ENCODE data around the gene SPATA20. TPM values are rescaled to one million over a fixed set of nuclear protein-coding genes. Genes with fewer than 3 reads are reported as not detected.

Gene SPATA20
- total RNA-seq, 1 donor from 2014 or later = 70.2 TPM

- no peak for DNase-seq (ENCODE audit: low read depth)
- no peak overlapping the region for H3K4me3 ChIP-seq (ENCODE audit: low read depth, low read length)
- TF ChIP-seq CTCF (conservative IDR thresholded peaks at IDR 0.05; ENCODE audit: low read depth, low read length) = no peak
These were observed 41.5 kb downstream of the SPATA20 start for GRCh38 chr17:50588391-50589049.

GRCh38 chr17:50589095-50589705 lies 42.2 kb downstream of the SPATA20 start:
- DNase-seq (ENCODE audit: low read depth) = peak; percentile 31
- H3K4me3 ChIP-seq (ENCODE audit: low read depth, low read length) = no peak overlapping the region
- TF ChIP-seq CTCF (conservative IDR thresholded peaks at IDR 0.05; ENCODE audit: low read depth, low read length) = no peak

GRCh38 chr17:50590946-50591737 lies 44.2 kb downstream of the SPATA20 start:
- H3K4me3 ChIP-seq (ENCODE audit: low read depth, low read length) = no peak overlapping the region
- no peak for DNase-seq (ENCODE audit: low read depth)
- TF ChIP-seq CTCF (conservative IDR thresholded peaks at IDR 0.05; ENCODE audit: low read depth, low read length) = no peak

- no peak overlapping the region for H3K4me3 ChIP-seq (ENCODE audit: low read depth, low read length)
- no peak for DNase-seq (ENCODE audit: low read depth)
- no peak for TF ChIP-seq CTCF (conservative IDR thresholded peaks at IDR 0.05; ENCODE audit: low read depth, low read length)
These were observed 46.3 kb downstream of the SPATA20 start for GRCh38 chr17:50593321-50593720.

DNA sequence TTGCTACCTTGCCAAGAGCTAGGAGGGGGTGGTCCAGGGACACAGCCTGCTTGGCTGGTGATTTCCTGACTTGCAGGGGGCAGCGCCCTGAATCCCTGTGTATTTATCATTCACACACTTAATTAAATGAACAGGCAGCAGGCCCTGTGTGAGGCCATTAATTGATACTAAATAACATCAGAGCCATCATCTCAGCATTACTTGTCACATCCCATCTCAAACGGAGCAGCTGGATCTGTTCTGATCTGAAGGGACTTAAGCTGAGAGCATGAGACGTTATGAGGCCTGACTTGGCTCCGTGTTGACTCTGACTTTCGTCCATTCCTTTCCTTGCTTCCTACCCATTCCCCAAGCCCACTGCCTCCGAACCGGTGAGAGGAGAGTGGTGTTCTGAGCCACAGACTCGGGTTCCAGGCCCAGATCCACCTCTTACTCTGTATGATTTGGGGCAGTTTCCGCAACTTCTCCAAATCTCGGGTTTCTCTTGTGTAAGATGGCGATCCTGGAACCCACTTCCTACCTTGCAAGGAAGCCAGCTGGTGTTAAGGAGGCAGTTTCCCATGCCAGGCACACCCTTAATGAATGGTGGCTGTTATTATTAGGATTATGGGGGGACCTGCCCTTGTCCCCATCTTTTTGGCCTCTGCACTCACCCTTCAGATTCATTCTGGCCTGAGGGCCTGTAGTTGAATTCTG lies 47.3 kb downstream of the SPATA20 start:
- H3K4me3 ChIP-seq (ENCODE audit: low read depth, low read length) = no peak overlapping the region
- TF ChIP-seq CTCF (conservative IDR thresholded peaks at IDR 0.05; ENCODE audit: low read depth, low read length) = no peak
- no peak for DNase-seq (ENCODE audit: low read depth)

GRCh38 chr17:50594892-50595291 lies 47.9 kb downstream of the SPATA20 start:
- DNase-seq (ENCODE audit: low read depth) = no peak
- no peak for TF ChIP-seq CTCF (conservative IDR thresholded peaks at IDR 0.05; ENCODE audit: low read depth, low read length)
- no peak overlapping the region for H3K4me3 ChIP-seq (ENCODE audit: low read depth, low read length)
